Adrenal gland (tissue), 5 donors: Measurements from ENCODE around the gene LINGO4.

ENCODE experiments used
- CTCF ChIP-seq, 6 experiments: fragments of 450-650 bp in 4 of 6; fragments of 200-600 bp in 2 of 6; sonication (generic) in 1 of 6; IDR thresholded peaks; 1 replicate in 5 of 6; 2 replicates in 1 of 6; pipeline versions ENCODE4 v1.5.1 to v1.8.0; 2016 to 2021; ENCODE audit warnings: antibody characterized with exemption in 6 of 6, mild to moderate bottlenecking in 2 of 6, moderate library complexity in 1 of 6
- POLR2A ChIP-seq, 2 donors: fragments of 450-650 bp; IDR thresholded peaks; one replicate each; pipeline ENCODE4 v1.6.1; 2017; ENCODE audit warnings: antibody characterized with exemption in 2 of 2, mild to moderate bottlenecking in 2 of 2, moderate library complexity in 1 of 2
- donor health status: DM: no; HTN: no; CAD: no.

GRCh38 chr1:151787689-151788088 lies 17.5 kb downstream of the LINGO4 start:
- no peak for TF ChIP-seq CTCF (IDR thresholded peaks at IDR 0.05)
- no peak for TF ChIP-seq POLR2A (IDR thresholded peaks at IDR 0.05)
